ENCODE results near the gene KAT2B.

KAT2B gene

DNA sequence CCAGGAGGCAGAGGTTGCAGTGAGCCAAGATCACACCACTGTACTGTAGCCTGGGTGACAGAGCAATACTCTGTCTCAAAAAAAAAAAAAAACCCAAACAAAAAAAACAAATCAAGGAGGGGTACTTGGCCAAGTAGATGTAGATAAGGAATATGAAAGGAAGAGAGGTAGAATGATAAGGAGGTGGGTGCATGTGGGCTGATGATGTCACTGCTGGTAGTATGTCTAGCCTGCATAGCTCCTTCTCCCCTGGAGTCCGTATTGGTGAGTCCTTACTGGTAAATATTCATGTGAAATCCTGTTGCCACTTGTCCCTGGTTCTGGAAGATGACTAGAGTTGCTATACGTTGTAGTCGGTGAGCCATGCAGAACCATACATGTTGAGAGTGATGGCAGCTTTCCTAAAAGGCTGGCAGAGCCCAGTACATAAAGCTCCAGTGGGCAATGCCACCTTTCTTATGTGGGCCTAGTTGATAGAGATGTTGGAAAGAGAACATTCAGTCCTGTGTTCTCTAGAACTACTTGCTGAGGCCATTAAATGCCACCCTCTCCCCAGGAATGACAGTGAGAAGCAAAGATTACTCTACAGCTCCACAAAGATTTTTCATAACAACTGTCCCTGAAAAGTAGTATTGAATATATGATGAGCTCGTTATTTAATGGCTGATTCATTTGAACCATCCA lies 11.0 kb downstream of the KAT2B start:
- TF ChIP-seq, protein P1, sequence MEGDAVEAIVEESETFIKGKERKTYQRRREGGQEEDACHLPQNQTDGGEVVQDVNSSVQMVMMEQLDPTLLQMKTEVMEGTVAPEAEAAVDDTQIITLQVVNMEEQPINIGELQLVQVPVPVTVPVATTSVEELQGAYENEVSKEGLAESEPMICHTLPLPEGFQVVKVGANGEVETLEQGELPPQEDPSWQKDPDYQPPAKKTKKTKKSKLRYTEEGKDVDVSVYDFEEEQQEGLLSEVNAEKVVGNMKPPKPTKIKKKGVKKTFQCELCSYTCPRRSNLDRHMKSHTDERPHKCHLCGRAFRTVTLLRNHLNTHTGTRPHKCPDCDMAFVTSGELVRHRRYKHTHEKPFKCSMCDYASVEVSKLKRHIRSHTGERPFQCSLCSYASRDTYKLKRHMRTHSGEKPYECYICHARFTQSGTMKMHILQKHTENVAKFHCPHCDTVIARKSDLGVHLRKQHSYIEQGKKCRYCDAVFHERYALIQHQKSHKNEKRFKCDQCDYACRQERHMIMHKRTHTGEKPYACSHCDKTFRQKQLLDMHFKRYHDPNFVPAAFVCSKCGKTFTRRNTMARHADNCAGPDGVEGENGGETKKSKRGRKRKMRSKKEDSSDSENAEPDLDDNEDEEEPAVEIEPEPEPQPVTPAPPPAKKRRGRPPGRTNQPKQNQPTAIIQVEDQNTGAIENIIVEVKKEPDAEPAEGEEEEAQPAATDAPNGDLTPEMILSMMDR (IDR thresholded peaks at IDR 0.05; ENCODE audit: control insufficient read depth, extremely low read depth, insufficient read depth): no peak
- DNase-seq (ENCODE audit: low read depth): no peak
- no peak overlapping the region for H3K4me3 ChIP-seq (ENCODE audit: low read depth, low read length)

- TF ChIP-seq, protein P1 (IDR thresholded peaks at IDR 0.05; ENCODE audit: control insufficient read depth, extremely low read depth, insufficient read depth): no peak
- DNase-seq (ENCODE audit: low read depth): no peak
- H3K4me3 ChIP-seq (ENCODE audit: low read depth, low read length): no peak overlapping the region
These were observed 12.6 kb downstream of the KAT2B start for GRCh38 chr3:20052851-20053250.

- TF ChIP-seq, protein P1 (IDR thresholded peaks at IDR 0.05; ENCODE audit: control insufficient read depth, extremely low read depth, insufficient read depth): no peak
- no peak for DNase-seq (ENCODE audit: low read depth)
- H3K4me3 ChIP-seq (ENCODE audit: low read depth, low read length): no peak overlapping the region
These were observed 14.3 kb downstream of the KAT2B start for GRCh38 chr3:20054549-20054987.

DNA sequence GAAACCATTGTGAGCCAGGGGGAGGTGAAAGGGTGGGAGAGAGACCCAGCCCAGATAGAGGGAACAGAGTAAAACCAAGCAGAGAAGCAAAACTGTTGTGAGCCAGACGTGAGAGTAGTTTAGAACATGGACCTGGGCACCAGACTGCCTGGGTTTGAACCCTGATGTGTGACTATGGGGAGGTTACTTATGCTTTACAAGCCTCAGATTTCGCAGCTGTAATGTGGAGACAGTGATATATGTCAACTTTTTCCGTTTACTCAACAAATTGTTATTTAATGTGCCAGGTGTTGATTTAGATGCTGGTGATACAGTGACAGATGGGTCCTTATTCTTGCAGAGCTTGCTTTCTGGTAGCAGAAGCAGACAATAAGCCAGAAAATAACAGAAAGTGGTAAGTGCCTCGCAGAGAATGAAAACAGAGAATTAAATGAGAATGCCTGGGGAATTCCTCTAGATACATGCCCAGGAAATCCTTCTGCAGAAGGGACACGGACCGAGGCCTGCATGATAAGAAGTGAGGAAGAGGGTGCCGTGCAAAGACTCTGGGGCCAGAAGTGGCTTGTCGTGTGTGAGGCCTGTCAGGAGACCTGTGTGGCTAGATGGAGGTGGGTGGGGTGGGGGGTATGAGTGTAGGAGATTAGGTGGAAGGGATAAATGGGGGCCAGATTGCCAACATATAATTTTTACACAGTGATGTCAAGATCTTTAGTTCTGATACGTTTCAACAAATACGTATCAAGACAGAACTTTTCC lies 15.0 kb downstream of the KAT2B start:
- no peak overlapping the region for H3K4me3 ChIP-seq (ENCODE audit: low read depth, low read length)
- no peak for DNase-seq (ENCODE audit: low read depth)
- TF ChIP-seq, protein P1 (IDR thresholded peaks at IDR 0.05; ENCODE audit: control insufficient read depth, extremely low read depth, insufficient read depth): no peak

DNA sequence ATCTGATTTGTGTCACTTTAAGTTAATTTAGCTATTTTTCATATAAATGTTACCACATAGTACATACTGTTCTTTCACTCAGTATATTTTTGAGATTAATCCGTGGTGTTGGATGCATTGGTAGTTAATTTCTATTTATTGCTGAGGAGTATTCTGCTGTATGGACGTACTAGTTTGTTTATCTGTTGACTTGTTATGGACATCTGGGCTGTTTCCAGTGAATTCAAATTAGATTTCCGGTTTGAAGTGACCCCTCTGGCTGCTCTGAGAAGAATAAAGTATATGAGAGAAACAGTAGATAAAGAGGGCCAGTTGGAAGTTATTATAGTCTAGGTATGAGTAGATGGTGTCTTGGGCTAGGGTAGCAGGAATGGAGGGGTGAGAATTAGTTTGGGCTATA lies 15.6 kb downstream of the KAT2B start:
- no peak overlapping the region for H3K4me3 ChIP-seq (ENCODE audit: low read depth, low read length)
- no peak for DNase-seq (ENCODE audit: low read depth)
- TF ChIP-seq, protein P1 (IDR thresholded peaks at IDR 0.05; ENCODE audit: control insufficient read depth, extremely low read depth, insufficient read depth): no peak

GRCh38 chr3:20056725-20057611 lies 16.7 kb downstream of the KAT2B start:
- DNase-seq (ENCODE audit: low read depth): peak; percentile 85

More at GRCh38 chr3:20056725-20057611, 16.7 kb downstream of the KAT2B start:
- no peak overlapping the region; the same call in 1 of the 2 replicates for H3K4me3 ChIP-seq (ENCODE audit: low read depth, low read length)
- TF ChIP-seq, protein P1 (IDR thresholded peaks at IDR 0.05; ENCODE audit: control insufficient read depth, extremely low read depth, insufficient read depth): no peak
